ENCODE results near the gene EDIL3.

GRCh38 chr5:83965441-83965840 lies 419.2 kb downstream of the EDIL3 start:
- TF ChIP-seq CTCF (IDR thresholded peaks at IDR 0.05; ENCODE audit: extremely low read depth in 1 of 2, insufficient read depth in 1 of 2, low read depth in 1 of 2, low read length in 2 of 2) (no peak), POLR2AphosphoS5 (IDR thresholded peaks at IDR 0.05; ENCODE audit: insufficient read depth, low read depth, low read length) (no peak), MYC (IDR thresholded peaks at IDR 0.05; ENCODE audit: low read depth, low read length) (no peak)
